Kidney epithelial cell (primary cell): ENCODE results near the gene AQP3. TPM values are rescaled to one million over a fixed set of nuclear protein-coding genes. Genes with fewer than 3 reads are reported as not detected.

ENCODE experiments used
- DNase-seq: peaks from one replicate; pipeline ENCODE4 v3.0.0-alpha.2; 2010; ENCODE audit warnings: low read depth
- H3K27me3 ChIP-seq: 2 replicates; pipeline ENCODE4 v1.6.0; 2011; ENCODE audit warnings: low read length; ENCODE audit not compliant: control insufficient read depth, insufficient read depth
- H3K36me3 ChIP-seq: 2 replicates; pipeline ENCODE4 v1.5.1; 2011; ENCODE audit warnings: low read length; ENCODE audit not compliant: control insufficient read depth, insufficient read depth
- H3K4me3 ChIP-seq: 2 replicates; pipeline ENCODE4 v1.5.1; 2011; ENCODE audit warnings: low read depth, mild to moderate bottlenecking, control low read depth, low read length
- CTCF ChIP-seq: IDR thresholded peaks from 2 replicates; pipeline ENCODE4 v1.5.1; 2011; ENCODE audit warnings: mild to moderate bottlenecking, moderate library complexity, low read length, control low read depth, inconsistent platforms; ENCODE audit not compliant: insufficient read depth, poor library complexity, severe bottlenecking
- total RNA-seq: library from RNA; depleted of rRNA; stranded (reverse); fragments of >200 nt; gene quantifications from 2 replicates; pipeline ENCODE4 v1.2.3, GENCODE V29; 2015

AQP3 gene
- total RNA-seq, 1 donor from 2014 or later: 1.1 TPM

GRCh38 chr9:33465596-33466564 lies 18.5 kb upstream of the AQP3 start:
- DNase-seq: no peak
- Histone ChIP-seq H3K27me3 (no peaks in the 10 kb centered on the region), H3K36me3 (peaks cover 7% of the 10 kb centered on the region), H3K4me3 (no peak overlapping the region)
- TF ChIP-seq CTCF: no peak

- peaks cover 7% of the 10 kb centered on the region for H3K36me3 ChIP-seq
- H3K4me3 ChIP-seq: no peak overlapping the region
- DNase-seq: no peak
- no peaks in the 10 kb centered on the region for H3K27me3 ChIP-seq
- TF ChIP-seq CTCF: no peak
Measured at GRCh38 chr9:33465096-33465495, 17.7 kb upstream of the AQP3 start.

GRCh38 chr9:33464045-33464636 lies 16.7 kb upstream of the AQP3 start:
- no peak for DNase-seq
- Histone ChIP-seq H3K4me3 (no peak overlapping the region), H3K36me3 (peaks cover 7% of the 10 kb centered on the region), H3K27me3 (no peaks in the 10 kb centered on the region)
- no peak for TF ChIP-seq CTCF

GRCh38 chr9:33463151-33463550 lies 15.8 kb upstream of the AQP3 start:
- Histone ChIP-seq H3K36me3 (peaks cover 7% of the 10 kb centered on the region), H3K27me3 (no peaks in the 10 kb centered on the region)

GRCh38 chr9:33461492-33461891 lies 14.1 kb upstream of the AQP3 start:
- peaks cover 7% of the 10 kb centered on the region for H3K36me3 ChIP-seq
- DNase-seq: no peak
- no peak overlapping the region for H3K4me3 ChIP-seq
- H3K27me3 ChIP-seq: no peaks in the 10 kb centered on the region
- TF ChIP-seq CTCF: no peak

More at GRCh38 chr9:33463151-33463550, 15.8 kb upstream of the AQP3 start:
- no peak overlapping the region for H3K4me3 ChIP-seq
- no peak for DNase-seq
- no peak for TF ChIP-seq CTCF
